H9 (cell line): Measurements from ENCODE around the gene CTNNA3. TPM values are rescaled to one million over a fixed set of nuclear protein-coding genes. Genes with fewer than 3 reads are reported as not detected.

Source experiments
- DNase-seq: peaks from one replicate; pipeline ENCODE4 v3.0.0-alpha.2; 2017
- H2AFZ ChIP-seq: one replicate; pipeline ENCODE4 v1.6.1; 2013; ENCODE audit warnings: mild to moderate bottlenecking, low read length, control low read depth, moderate library complexity
- H2AK5ac ChIP-seq: 2 replicates; pipeline ENCODE4 v1.6.1; 2013; ENCODE audit warnings: low read length, control low read depth, mixed read lengths; ENCODE audit not compliant: insufficient read length
- H2BK120ac ChIP-seq: one replicate; pipeline ENCODE4 v1.6.1; 2013; ENCODE audit warnings: low read depth, mild to moderate bottlenecking, low read length, control low read depth, inconsistent platforms; ENCODE audit not compliant: poor library complexity, severe bottlenecking
- H2BK12ac ChIP-seq: 2 replicates; pipeline ENCODE4 v1.6.1; 2013; ENCODE audit warnings: low read length, control low read depth, mixed read lengths, low read depth; ENCODE audit not compliant: insufficient read length
- H2BK15ac ChIP-seq: 2 replicates; pipeline ENCODE4 v1.6.1; 2013; ENCODE audit warnings: low read depth, low read length, control low read depth
- H2BK20ac ChIP-seq: one replicate; pipeline ENCODE4 v1.6.1; 2013; ENCODE audit warnings: low read depth, mild to moderate bottlenecking, low read length, control low read depth, inconsistent platforms; ENCODE audit not compliant: poor library complexity, severe bottlenecking
- H2BK5ac ChIP-seq: 2 replicates; pipeline ENCODE4 v1.6.1; 2013; ENCODE audit warnings: low read length, control low read depth, mixed read lengths; ENCODE audit not compliant: insufficient read length
- H3K14ac ChIP-seq: 2 replicates; pipeline ENCODE4 v1.6.1; 2013; ENCODE audit warnings: low read length, control low read depth; ENCODE audit not compliant: insufficient read depth
- H3K18ac ChIP-seq: 2 replicates; pipeline ENCODE4 v1.6.1; 2013; ENCODE audit warnings: low read depth, mild to moderate bottlenecking, mixed read lengths, low read length, control low read depth; ENCODE audit not compliant: insufficient read length
- H3K23ac ChIP-seq: 2 replicates; pipeline ENCODE4 v1.6.1; 2013; ENCODE audit warnings: low read length, control low read depth, mixed read lengths, low read depth; ENCODE audit not compliant: insufficient read length
- H3K23me2 ChIP-seq: 2 replicates; pipeline ENCODE4 v1.6.1; 2013; ENCODE audit warnings: low read depth, mild to moderate bottlenecking, mixed read lengths, low read length, control low read depth; ENCODE audit not compliant: insufficient read length, poor library complexity, severe bottlenecking
- H3K27ac ChIP-seq: 2 replicates; pipeline ENCODE4 v1.5.1; 2013; ENCODE audit warnings: low read length, control low read depth, mixed read lengths, low read depth; ENCODE audit not compliant: insufficient read length
- H3K27me3 ChIP-seq: 2 replicates; pipeline ENCODE4 v1.6.1; 2013; ENCODE audit warnings: low read length, control low read depth, inconsistent platforms; ENCODE audit not compliant: insufficient read depth
- H3K4ac ChIP-seq: 2 replicates; pipeline ENCODE4 v1.6.1; 2013; ENCODE audit warnings: low read depth, mild to moderate bottlenecking, control low read depth, inconsistent platforms, low read length, moderate library complexity
- H3K4me1 ChIP-seq: 2 replicates; pipeline ENCODE4 v1.6.1; 2013; ENCODE audit warnings: low read length, control low read depth, inconsistent platforms; ENCODE audit not compliant: insufficient read depth
- H3K4me2 ChIP-seq: 2 replicates; pipeline ENCODE4 v1.6.1; 2013; ENCODE audit warnings: low read length, control low read depth, mixed read lengths; ENCODE audit not compliant: insufficient read length, insufficient read depth
- H3K56ac ChIP-seq: 2 replicates; pipeline ENCODE4 v1.6.1; 2013; ENCODE audit warnings: low read depth, mild to moderate bottlenecking, mixed read lengths, low read length, control low read depth; ENCODE audit not compliant: insufficient read length
- H3K79me1 ChIP-seq: 2 replicates; pipeline ENCODE4 v1.6.1; 2013; ENCODE audit warnings: low read depth, mild to moderate bottlenecking, moderate library complexity, low read length, control low read depth, inconsistent platforms; ENCODE audit not compliant: insufficient read depth, poor library complexity, severe bottlenecking
- H3K79me2 ChIP-seq: 2 replicates; pipeline ENCODE4 v1.6.1; 2013; ENCODE audit warnings: low read length, control low read depth, inconsistent platforms; ENCODE audit not compliant: insufficient read depth
- H3K9ac ChIP-seq: 2 replicates; pipeline ENCODE4 v1.6.1; 2013; ENCODE audit warnings: low read length, control low read depth, mixed read lengths; ENCODE audit not compliant: insufficient read length; ENCODE audit errors: extremely low read depth
- H3K9me3 ChIP-seq: one replicate; pipeline ENCODE4 v1.6.1; 2013; ENCODE audit warnings: low read depth, low read length, inconsistent platforms; ENCODE audit not compliant: control insufficient read depth
- H3T11ph ChIP-seq: one replicate; pipeline ENCODE4 v1.6.1; 2013; ENCODE audit warnings: mild to moderate bottlenecking, low read length, control low read depth, inconsistent platforms
- H4K20me1 ChIP-seq: one replicate; pipeline ENCODE4 v1.6.1; 2013; ENCODE audit not compliant: control insufficient read depth, insufficient read length, insufficient read depth
- H4K5ac ChIP-seq: 2 replicates; pipeline ENCODE4 v1.6.1; 2013; ENCODE audit warnings: low read depth, mild to moderate bottlenecking, mixed read lengths, low read length, control low read depth; ENCODE audit not compliant: insufficient read length
- H4K8ac ChIP-seq: replicated peaks from 2 replicates; pipeline ENCODE4 v1.6.1; 2013; ENCODE audit warnings: low read length, control low read depth, mixed read lengths, low read depth; ENCODE audit not compliant: insufficient read length
- H4K91ac ChIP-seq: 2 replicates; pipeline ENCODE4 v1.6.1; 2013; ENCODE audit warnings: low read depth, mild to moderate bottlenecking, moderate library complexity, mixed read lengths, low read length, control low read depth; ENCODE audit not compliant: insufficient read length
- H3K27ac Mint-ChIP-seq, 3 experiments: 2 replicates in 2 of 3; 3 replicates in 1 of 3; pipeline ENCODE4 v1.8.0; 2020 to 2021; ENCODE audit warnings: mixed read lengths in 3 of 3, mild to moderate bottlenecking in 1 of 3, moderate library complexity in 1 of 3
- H3K27me3 Mint-ChIP-seq: 2 replicates; pipeline ENCODE4 v1.8.0; 2021; ENCODE audit warnings: low read depth, mild to moderate bottlenecking, moderate library complexity, mixed read lengths
- H3K36me3 Mint-ChIP-seq, 3 experiments: 2 replicates in 2 of 3; 3 replicates in 1 of 3; pipeline ENCODE4 v1.8.0; 2020 to 2021; ENCODE audit warnings: low read depth in 3 of 3, mixed read lengths in 3 of 3; ENCODE audit not compliant: insufficient read depth in 1 of 3
- H3K4me1 Mint-ChIP-seq, 2 experiments: 2 replicates each; pipeline ENCODE4 v1.8.0; 2020; ENCODE audit warnings: mixed read lengths in 2 of 2
- H3K4me3 Mint-ChIP-seq, 2 experiments: 2 replicates in 1 of 2; 3 replicates in 1 of 2; pipeline ENCODE4 v1.8.0; 2020 to 2021; ENCODE audit warnings: mild to moderate bottlenecking in 2 of 2, mixed read lengths in 2 of 2, moderate library complexity in 1 of 2
- H3K9me3 Mint-ChIP-seq, 2 experiments: 2 replicates in 1 of 2; 3 replicates in 1 of 2; pipeline ENCODE4 v1.8.0; 2020; ENCODE audit warnings: mild to moderate bottlenecking in 2 of 2, mixed read lengths in 2 of 2, moderate library complexity in 1 of 2
- WGBS: extraction: QIAGEN DNeasy Blood & Tissue Kit; methylation state at CpG from one replicate; pipeline ENCODE4 v1.1.7; 2013; ENCODE audit warnings: missing lambda C conversion rate, low lambda C conversion rate, mixed read lengths; ENCODE audit not compliant: insufficient read length; ENCODE audit errors: extremely low coverage; 5-methylcytosine and 5-hydroxymethylcytosine counted together
- total RNA-seq: library from RNA; stranded (reverse); gene quantifications from 2 replicates; pipeline ENCODE4 v1.2.1, GENCODE V29; 2021
- TF ChIP-seq, protein P1 (sequence below): fragments of 200-600 bp; sonication (generic); conservative IDR thresholded peaks from 3 replicates; pipeline ENCODE4 v1.8.0; 2021; ENCODE audit warnings: antibody characterized with exemption, mild to moderate bottlenecking

CTNNA3 gene
- total RNA-seq, 1 experiment from 2014 or later, result 3.3 TPM

DNA sequence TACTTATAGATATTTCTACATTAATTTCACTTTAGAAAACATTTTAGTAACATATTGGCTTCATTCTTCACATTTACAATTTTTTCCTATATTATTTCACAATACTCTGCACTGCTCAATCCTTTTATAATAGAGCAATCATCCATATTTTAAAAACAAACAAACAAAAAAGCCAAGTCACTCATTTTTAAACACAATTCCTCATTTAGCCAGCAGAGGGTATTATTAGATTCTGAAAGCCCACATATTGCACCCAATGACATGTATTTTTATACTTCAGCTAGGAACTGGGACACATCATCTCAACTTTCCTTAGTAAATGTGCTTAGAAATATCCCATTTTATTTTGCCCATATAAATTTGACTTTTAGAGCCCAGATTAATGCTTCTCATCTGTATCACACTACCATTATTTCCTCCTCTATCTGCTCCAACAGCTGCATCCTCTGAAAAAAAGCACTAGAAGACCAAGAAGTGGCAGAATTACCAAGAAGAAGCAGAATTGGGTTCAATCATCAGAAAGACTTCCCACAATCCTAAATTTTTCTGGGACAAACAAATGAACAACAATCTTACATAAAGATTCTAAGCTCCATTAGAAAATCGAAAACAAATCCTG, 29.5 kb downstream of the CTNNA3 start:
- no CpG with 5 or more reads among the region's 1 CpG for WGBS
- H3K4me2 ChIP-seq, result no peak overlapping the region
- no peaks in the 10 kb centered on the region for H3K36me3 Mint-ChIP-seq

More for the DNA sequence above, 29.5 kb downstream of the CTNNA3 start:
- peaks cover 5 to 10% of the 10 kb centered on the region in 2 experiments; a peak in 3 of 4 replicates for H3K4me1 Mint-ChIP-seq
- Histone ChIP-seq H2AFZ (no peak overlapping the region), H3K23ac (no peak overlapping the region), H2AK5ac (no peak overlapping the region), H2BK5ac (no peak overlapping the region), H3K27ac (no peak overlapping the region), H3K27me3 (no peaks in the 10 kb centered on the region), H2BK120ac (no peak overlapping the region), H2BK15ac (no peak overlapping the region), H3T11ph (no peak overlapping the region), H3K79me2 (no peaks in the 10 kb centered on the region), H2BK20ac (no peak overlapping the region), H3K18ac (no peak overlapping the region), H4K20me1 (no peaks in the 10 kb centered on the region), H3K4ac (no peak overlapping the region), H3K23me2 (no peaks in the 10 kb centered on the region), H4K8ac (no peak overlapping the region), H3K4me1 (no peaks in the 10 kb centered on the region), H3K9me3 (no peaks in the 10 kb centered on the region), H3K79me1 (no peaks in the 10 kb centered on the region), H3K56ac (no peak overlapping the region), H4K91ac (no peak overlapping the region), H3K9ac (no peak overlapping the region), H4K5ac (no peak overlapping the region), H3K14ac (no peak overlapping the region), H2BK12ac (no peak overlapping the region)
- H3K27me3 Mint-ChIP-seq, result no peaks in the 10 kb centered on the region
- TF ChIP-seq, protein P1, sequence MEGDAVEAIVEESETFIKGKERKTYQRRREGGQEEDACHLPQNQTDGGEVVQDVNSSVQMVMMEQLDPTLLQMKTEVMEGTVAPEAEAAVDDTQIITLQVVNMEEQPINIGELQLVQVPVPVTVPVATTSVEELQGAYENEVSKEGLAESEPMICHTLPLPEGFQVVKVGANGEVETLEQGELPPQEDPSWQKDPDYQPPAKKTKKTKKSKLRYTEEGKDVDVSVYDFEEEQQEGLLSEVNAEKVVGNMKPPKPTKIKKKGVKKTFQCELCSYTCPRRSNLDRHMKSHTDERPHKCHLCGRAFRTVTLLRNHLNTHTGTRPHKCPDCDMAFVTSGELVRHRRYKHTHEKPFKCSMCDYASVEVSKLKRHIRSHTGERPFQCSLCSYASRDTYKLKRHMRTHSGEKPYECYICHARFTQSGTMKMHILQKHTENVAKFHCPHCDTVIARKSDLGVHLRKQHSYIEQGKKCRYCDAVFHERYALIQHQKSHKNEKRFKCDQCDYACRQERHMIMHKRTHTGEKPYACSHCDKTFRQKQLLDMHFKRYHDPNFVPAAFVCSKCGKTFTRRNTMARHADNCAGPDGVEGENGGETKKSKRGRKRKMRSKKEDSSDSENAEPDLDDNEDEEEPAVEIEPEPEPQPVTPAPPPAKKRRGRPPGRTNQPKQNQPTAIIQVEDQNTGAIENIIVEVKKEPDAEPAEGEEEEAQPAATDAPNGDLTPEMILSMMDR, result peak; percentile 69
- DNase-seq, result no peak
- 0 out of 7 replicates have a peak overlapping the region, but pooled peaks of 1 of the 3 experiments have one; percentile 30 for H3K27ac Mint-ChIP-seq
- no peak overlapping the region for H3K4me3 Mint-ChIP-seq
- H3K9me3 Mint-ChIP-seq, result no peaks in the 10 kb centered on the region
